Cardiac muscle cell (in vitro differentiated cells and primary cell): Measurements from ENCODE around the gene DUSP22. TPM values are rescaled to one million over a fixed set of nuclear protein-coding genes. Genes with fewer than 3 reads are reported as not detected.

Experiments
- DNase-seq, 2 donors: peaks; one replicate each; pipeline versions ENCODE4 v3.0.0 to v3.0.0-alpha.2; 2010 to 2017; ENCODE audit warnings: low read depth in 1 of 2, low spot score in 1 of 2
- H3K27ac ChIP-seq: fragments of 200-600 bp; sonication (generic); 2 replicates; pipeline ENCODE4 v1.5.1; 2016
- H3K27me3 ChIP-seq: fragments of 200-600 bp; sonication (generic); 2 replicates; pipeline ENCODE4 v1.6.0; 2016; ENCODE audit warnings: control low read depth
- H3K36me3 ChIP-seq: fragments of 200-600 bp; sonication (generic); 2 replicates; pipeline ENCODE4 v1.5.1; 2016; ENCODE audit warnings: control low read depth
- H3K4me1 ChIP-seq: fragments of 200-600 bp; sonication (generic); 2 replicates; pipeline ENCODE4 v1.8.1; 2017; ENCODE audit warnings: low read depth, mild to moderate bottlenecking, mixed run types
- H3K4me3 ChIP-seq: fragments of 200-600 bp; sonication (generic); 2 replicates; pipeline ENCODE4 v1.5.1; 2016; ENCODE audit warnings: mild to moderate bottlenecking
- H3K9me3 ChIP-seq: fragments of 200-600 bp; sonication (generic); 2 replicates; pipeline ENCODE4 v1.5.1; 2017; ENCODE audit warnings: low read depth, mild to moderate bottlenecking, control low read depth
- CTCF ChIP-seq: IDR thresholded peaks from 2 replicates; pipeline ENCODE4 v1.5.1; 2012; ENCODE audit warnings: low read depth, mild to moderate bottlenecking, low read length
- polyA plus RNA-seq: library from polyadenylated mRNA; unstranded; fragments of >200 nt; fragmentation: Nextera tagmentation; extraction: Ambion mirVana; gene quantifications from 2 replicates; pipeline ENCODE4 v1.2.1, GENCODE V29; 2016
- total RNA-seq: library from RNA; depleted of rRNA; stranded (reverse); fragments of >200 nt; gene quantifications from 2 replicates; pipeline ENCODE4 v1.2.3, GENCODE V29; 2016

The DUSP22 gene
- total and polyA plus RNA-seq, 2 experiments from 2014 or later: 50.7 to 89.3 TPM

GRCh38 chr6:314377-314776, 22.1 kb downstream of the DUSP22 start:
- Histone ChIP-seq H3K4me3 (no peak overlapping the region), H3K27me3 (no peaks in the 10 kb centered on the region), H3K9me3 (no peaks in the 10 kb centered on the region), H3K36me3 (no peaks in the 10 kb centered on the region), H3K27ac (no peak overlapping the region), H3K4me1 (no peaks in the 10 kb centered on the region)
- no peak for DNase-seq
- no peak for TF ChIP-seq CTCF

- Histone ChIP-seq H3K9me3 (no peaks in the 10 kb centered on the region), H3K27me3 (no peaks in the 10 kb centered on the region), H3K4me3 (no peak overlapping the region), H3K36me3 (no peaks in the 10 kb centered on the region), H3K4me1 (no peaks in the 10 kb centered on the region), H3K27ac (no peak overlapping the region)
- no peak for TF ChIP-seq CTCF
- no peak for DNase-seq
Observed at GRCh38 chr6:315226-315625, 22.9 kb downstream of the DUSP22 start.

GRCh38 chr6:315921-316752, 23.9 kb downstream of the DUSP22 start:
- Histone ChIP-seq H3K4me1 (no peaks in the 10 kb centered on the region), H3K9me3 (no peaks in the 10 kb centered on the region), H3K4me3 (no peak overlapping the region), H3K27me3 (no peaks in the 10 kb centered on the region), H3K27ac (no peak overlapping the region), H3K36me3 (no peaks in the 10 kb centered on the region)
- DNase-seq: no peak
- TF ChIP-seq CTCF: no peak

- Histone ChIP-seq H3K27me3 (no peaks in the 10 kb centered on the region), H3K4me3 (no peak overlapping the region), H3K9me3 (no peaks in the 10 kb centered on the region), H3K27ac (no peak overlapping the region), H3K36me3 (no peaks in the 10 kb centered on the region), H3K4me1 (no peaks in the 10 kb centered on the region)
- TF ChIP-seq CTCF: no peak
- DNase-seq: no peak
Observed at GRCh38 chr6:316753-317038, 24.4 kb downstream of the DUSP22 start.

- no peak overlapping the region for H3K4me3 ChIP-seq
- no peak overlapping the region for H3K27ac ChIP-seq
- no peaks in the 10 kb centered on the region for H3K36me3 ChIP-seq
- H3K9me3 ChIP-seq: no peaks in the 10 kb centered on the region
- H3K27me3 ChIP-seq: no peaks in the 10 kb centered on the region
- no peak for DNase-seq
- no peaks in the 10 kb centered on the region for H3K4me1 ChIP-seq
- no peak for TF ChIP-seq CTCF
Observed at GRCh38 chr6:317060-317447, 24.8 kb downstream of the DUSP22 start.
